SU-DHL-6 (cell line): Measurements from ENCODE around the gene DNAJC5G.

Experiments
- H2AFZ ChIP-seq: fragments of 200-600 bp; sonication (generic); 2 replicates; pipeline ENCODE4 v1.6.1; 2014; ENCODE audit warnings: low read depth, mild to moderate bottlenecking, moderate library complexity, mixed read lengths, antibody characterized with exemption, low read length; ENCODE audit not compliant: severe bottlenecking
- H3F3A ChIP-seq: fragments of 200-600 bp; shearing (Covaris generic); 2 replicates; pipeline ENCODE4 v1.6.0; 2016; ENCODE audit warnings: antibody characterized with exemption, mild to moderate bottlenecking; ENCODE audit not compliant: insufficient read depth
- H3K27ac ChIP-seq: fragments of 200-600 bp; sonication (generic); 2 replicates; pipeline ENCODE4 v1.5.1; 2016; ENCODE audit warnings: low read depth, mild to moderate bottlenecking, low read length, moderate library complexity, mixed read lengths
- H3K27me3 ChIP-seq: fragments of 200-600 bp; sonication (generic), shearing (Covaris generic); 2 replicates; pipeline ENCODE4 v1.6.0; 2014; ENCODE audit warnings: mild to moderate bottlenecking, low read length
- H3K36me3 ChIP-seq: fragments of 200-600 bp; sonication (generic); 2 replicates; pipeline ENCODE4 v1.6.1; 2014; ENCODE audit warnings: mild to moderate bottlenecking, low read length, mixed read lengths
- H3K4me2 ChIP-seq: fragments of 300-600, 200-600 bp; shearing (Covaris generic), sonication (generic); 2 replicates; pipeline ENCODE4 v1.6.0; 2014; ENCODE audit warnings: low read length, low read depth, mild to moderate bottlenecking; ENCODE audit not compliant: poor library complexity, severe bottlenecking
- H3K4me3 ChIP-seq: fragments of 200-600 bp; sonication (generic); 2 replicates; pipeline ENCODE4 v1.5.1; 2014; ENCODE audit warnings: antibody characterized with exemption, low read length, mild to moderate bottlenecking, mixed read lengths; ENCODE audit not compliant: insufficient read depth, poor library complexity, severe bottlenecking
- H3K79me2 ChIP-seq: fragments of 200-600 bp; sonication (generic); 2 replicates; pipeline ENCODE4 v1.6.1; 2014; ENCODE audit warnings: mild to moderate bottlenecking, low read length, moderate library complexity; ENCODE audit not compliant: insufficient read depth
- H3K9ac ChIP-seq: fragments of 200-600 bp; sonication (generic); 2 replicates; pipeline ENCODE4 v1.7.0; 2014; ENCODE audit warnings: mild to moderate bottlenecking, low read length
- H3K9me2 ChIP-seq: fragments of 200-600 bp; sonication (generic); replicated peaks from 2 replicates; pipeline ENCODE4 v1.6.1; 2014; ENCODE audit warnings: low read length; ENCODE audit not compliant: insufficient read depth
- H3K9me3 ChIP-seq: fragments of 200-600 bp; sonication (generic); 2 replicates; pipeline ENCODE4 v1.6.1; 2014; ENCODE audit warnings: low read length, mixed read lengths; ENCODE audit not compliant: insufficient read depth
- H4K20me1 ChIP-seq: fragments of 200-600 bp; sonication (generic); 2 replicates; pipeline ENCODE4 v1.6.1; 2014; ENCODE audit warnings: low read depth, mild to moderate bottlenecking, antibody characterized with exemption, low read length, moderate library complexity, mixed read lengths
- CTCF ChIP-seq: fragments of 200-600 bp; sonication (generic); IDR thresholded peaks from one replicate; pipeline ENCODE4 v1.5.1; 2017; ENCODE audit warnings: antibody characterized with exemption, mild to moderate bottlenecking, low read length, moderate library complexity; ENCODE audit not compliant: insufficient read depth, poor library complexity, severe bottlenecking
- EZH2phosphoT487 ChIP-seq: fragments of 200-600 bp; sonication (generic), shearing (Covaris generic); conservative IDR thresholded peaks from 2 replicates; pipeline ENCODE4 v1.6.1; 2018; ENCODE audit warnings: mild to moderate bottlenecking, antibody characterized with exemption, low read length, moderate library complexity, mixed read lengths

The DNAJC5G gene

GRCh38 chr2:27281442-27281841 is 6.2 kb downstream of the DNAJC5G start:
- Histone ChIP-seq H3K36me3 (no peaks in the 10 kb centered on the region), H4K20me1 (no peaks in the 10 kb centered on the region), H3K27me3 (no peaks in the 10 kb centered on the region), H3K79me2 (no peaks in the 10 kb centered on the region), H3K4me3 (no peak overlapping the region), H3K9me2 (no peaks in the 10 kb centered on the region), H3K4me2 (no peak overlapping the region), H3K9me3 (no peaks in the 10 kb centered on the region), H2AFZ (no peak overlapping the region), H3K27ac (no peak overlapping the region), H3K9ac (no peak overlapping the region), H3F3A (no peaks in the 10 kb centered on the region)
- TF ChIP-seq CTCF, result no peak
- no peak for TF ChIP-seq EZH2phosphoT487

- no peak within 1 kb of the TSS for H3K4me3 ChIP-seq
- H3F3A ChIP-seq, result no peaks in the 10 kb centered on the region
- H3K9me3 ChIP-seq, result no peaks in the 10 kb centered on the region
- H3K9me2 ChIP-seq, result no peaks in the 10 kb centered on the region
- no peak within 1 kb of the TSS for H3K27ac ChIP-seq
- H4K20me1 ChIP-seq, result no peaks in the 10 kb centered on the region
- no peak within 1 kb of the TSS for H3K9ac ChIP-seq
- H3K27me3 ChIP-seq, result no peaks in the 10 kb centered on the region
- no peaks in the 10 kb centered on the region for H3K36me3 ChIP-seq
- H2AFZ ChIP-seq, result no peak within 1 kb of the TSS
- H3K4me2 ChIP-seq, result no peak within 1 kb of the TSS
- no peaks in the 10 kb centered on the region for H3K79me2 ChIP-seq
- TF ChIP-seq EZH2phosphoT487, result no peak
- TF ChIP-seq CTCF, result no peak
Observed at GRCh38 chr2:27281855-27282559, 6.8 kb downstream of the DNAJC5G start, which contains the start of gene TRIM54. TRIM54 (plus strand) TSS chr2:27282429; CDS start chr2:27282732, 303 bp downstream.

GRCh38 chr2:27282892-27283291 is 7.7 kb downstream of the DNAJC5G start:
- H3K4me3 ChIP-seq, result no peak overlapping the region
- H3F3A ChIP-seq, result no peaks in the 10 kb centered on the region
- H3K36me3 ChIP-seq, result no peaks in the 10 kb centered on the region
- no peak overlapping the region for H3K27ac ChIP-seq
- H4K20me1 ChIP-seq, result no peaks in the 10 kb centered on the region
- H3K9ac ChIP-seq, result no peak overlapping the region
- H3K9me3 ChIP-seq, result no peaks in the 10 kb centered on the region
- H3K79me2 ChIP-seq, result no peaks in the 10 kb centered on the region
- no peak overlapping the region for H3K4me2 ChIP-seq
- no peaks in the 10 kb centered on the region for H3K27me3 ChIP-seq
- TF ChIP-seq CTCF (no peak), EZH2phosphoT487 (no peak)
- no peaks in the 10 kb centered on the region for H3K9me2 ChIP-seq
- H2AFZ ChIP-seq, result no peak overlapping the region
